WERI-Rb-1 (cell line): ENCODE results near the gene ZBTB48.

Source experiments
- DNase-seq: peaks from one replicate; pipeline ENCODE4 v3.0.0-alpha.2; 2020
- H3K27ac ChIP-seq: fragments of 250-450 bp; sonication (Bioruptor Pico); 2 replicates; pipeline ENCODE4 v1.5.1; 2020; ENCODE audit warnings: mild to moderate bottlenecking, moderate library complexity
- H3K27me3 ChIP-seq: fragments of 250-450 bp; sonication (Bioruptor Pico); 2 replicates; pipeline ENCODE4 v1.5.1; 2021; ENCODE audit warnings: mild to moderate bottlenecking, low read depth, moderate library complexity; ENCODE audit not compliant: insufficient read depth, severe bottlenecking
- H3K36me3 ChIP-seq: fragments of 250-450 bp; sonication (Bioruptor Pico); 2 replicates; pipeline ENCODE4 v1.5.1; 2020; ENCODE audit warnings: mild to moderate bottlenecking, moderate library complexity
- H3K4me3 ChIP-seq: 2 replicates; pipeline ENCODE4 v1.5.1; 2011; ENCODE audit warnings: low read depth, mild to moderate bottlenecking, control low read depth, low read length
- H3K9me3 ChIP-seq: fragments of 250-450 bp; sonication (Bioruptor Pico); 2 replicates; pipeline ENCODE4 v1.5.1; 2021; ENCODE audit warnings: mild to moderate bottlenecking, moderate library complexity; ENCODE audit not compliant: severe bottlenecking
- CTCF ChIP-seq: IDR thresholded peaks from 2 replicates; pipeline ENCODE4 v1.5.1; 2011; ENCODE audit warnings: low read depth, mild to moderate bottlenecking, control low read depth, inconsistent platforms, low read length

ZBTB48 gene

DNA sequence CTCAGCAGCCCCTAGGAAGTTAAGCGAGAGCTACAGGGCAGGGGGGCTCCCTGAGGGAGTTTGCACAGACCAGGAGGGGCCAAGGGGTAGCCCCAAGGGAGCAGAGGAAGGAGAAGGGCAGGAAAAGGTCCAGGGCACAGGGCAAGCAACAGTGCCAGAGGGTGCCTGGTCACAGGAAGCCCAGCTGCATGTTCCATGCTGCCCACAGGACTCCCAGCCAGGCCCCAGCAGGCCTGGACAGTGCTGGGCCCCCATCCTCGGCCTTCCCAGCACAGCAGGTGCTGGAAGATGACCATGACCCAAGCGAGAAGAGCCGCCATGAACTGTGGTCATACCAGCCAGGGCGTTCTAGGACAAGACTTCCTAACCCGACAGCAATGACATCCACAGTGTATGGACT lies 11.8 kb downstream of the ZBTB48 start:
- TF ChIP-seq CTCF, result no peak
- DNase-seq, result no peak
- peaks cover 89% of the 10 kb centered on the region for H3K36me3 ChIP-seq

DNA sequence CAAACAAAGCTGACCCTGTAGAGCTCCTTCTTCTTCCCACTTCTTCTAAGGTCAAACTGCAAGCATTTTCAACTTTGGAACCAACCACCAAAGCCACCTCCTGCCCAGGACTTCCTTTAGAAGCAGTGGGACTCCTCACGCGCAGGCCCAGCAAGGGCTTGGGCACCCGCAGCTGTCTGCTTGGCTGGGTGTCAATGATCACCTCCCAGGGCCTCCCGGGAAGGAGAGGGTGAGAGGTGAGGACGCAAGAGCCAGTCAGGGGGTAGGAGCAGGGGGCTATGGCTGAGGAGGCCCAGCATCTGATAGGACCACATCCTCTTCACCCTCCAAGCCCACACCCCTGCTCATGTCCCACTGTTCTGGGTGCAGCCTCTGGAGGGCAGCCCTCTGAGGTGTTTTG lies 12.6 kb downstream of the ZBTB48 start:
- no peak for TF ChIP-seq CTCF
- H3K27me3 ChIP-seq, result no peaks in the 10 kb centered on the region
- no peaks in the 10 kb centered on the region for H3K9me3 ChIP-seq
- DNase-seq, result no peak
- H3K36me3 ChIP-seq, result peaks cover 89% of the 10 kb centered on the region
- no peak overlapping the region for H3K4me3 ChIP-seq
- H3K27ac ChIP-seq, result peak overlapping the region; percentile 92

More for the DNA sequence above, 11.8 kb downstream of the ZBTB48 start:
- Histone ChIP-seq H3K9me3 (no peaks in the 10 kb centered on the region), H3K4me3 (no peak overlapping the region), H3K27ac (peak overlapping the region; percentile 92), H3K27me3 (no peaks in the 10 kb centered on the region)

- TF ChIP-seq CTCF, result no peak
- no peaks in the 10 kb centered on the region for H3K27me3 ChIP-seq
- no peak overlapping the region for H3K4me3 ChIP-seq
- DNase-seq, result no peak
- peak overlapping the region; percentile 92 for H3K27ac ChIP-seq
- peaks cover 89% of the 10 kb centered on the region for H3K36me3 ChIP-seq
- H3K9me3 ChIP-seq, result no peaks in the 10 kb centered on the region
Measured at GRCh38 chr1:6592865-6593593, 13.2 kb downstream of the ZBTB48 start.

GRCh38 chr1:6593810-6594209 lies 14.0 kb downstream of the ZBTB48 start:
- H3K36me3 ChIP-seq, result peaks cover 88% of the 10 kb centered on the region
- no peak for DNase-seq
- H3K4me3 ChIP-seq, result no peak overlapping the region
- no peak for TF ChIP-seq CTCF
- H3K27me3 ChIP-seq, result no peaks in the 10 kb centered on the region
- peak overlapping the region; percentile 92 for H3K27ac ChIP-seq
- no peaks in the 10 kb centered on the region for H3K9me3 ChIP-seq

DNA sequence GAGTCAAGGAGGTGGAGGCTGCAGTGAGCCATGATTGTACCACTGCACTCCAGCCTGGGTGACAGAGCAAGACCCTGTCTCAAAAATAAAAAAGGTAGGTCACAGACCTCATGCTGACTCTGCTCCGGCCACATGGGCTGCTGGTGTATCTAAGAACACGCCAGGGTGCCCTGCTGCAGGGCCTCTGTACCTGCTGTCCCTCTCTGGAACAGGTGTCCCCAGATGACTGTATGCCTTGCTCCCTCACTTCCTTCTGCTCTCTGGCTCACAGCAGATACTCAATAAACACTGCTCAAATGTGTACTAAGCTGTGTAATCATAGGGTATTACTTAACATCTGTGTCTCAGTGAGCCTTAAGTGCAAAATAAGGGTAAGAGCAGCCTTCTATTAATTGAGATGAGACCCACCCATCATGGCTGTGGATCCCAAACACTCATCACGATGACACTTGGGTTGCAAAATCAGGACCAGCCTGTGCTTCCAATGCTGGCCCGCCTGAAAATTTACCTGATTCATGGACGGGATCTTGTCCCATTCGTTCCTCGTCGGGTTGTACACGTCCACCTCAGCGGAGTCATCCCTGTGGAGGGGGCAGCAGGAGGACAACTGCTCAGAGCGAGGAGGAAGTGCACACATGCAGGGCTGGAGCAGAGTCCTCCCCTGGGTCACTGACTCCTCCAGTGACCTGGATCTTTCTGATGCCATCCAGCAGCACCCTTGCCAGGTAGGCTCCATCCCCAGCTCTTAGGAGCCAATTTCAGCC lies 15.4 kb downstream of the ZBTB48 start:
- no peak for TF ChIP-seq CTCF

More for the DNA sequence above, 15.4 kb downstream of the ZBTB48 start:
- peak overlapping the region; percentile 92 for H3K27ac ChIP-seq
- H3K27me3 ChIP-seq, result no peaks in the 10 kb centered on the region
- H3K36me3 ChIP-seq, result peaks cover 88% of the 10 kb centered on the region
- no peaks in the 10 kb centered on the region for H3K9me3 ChIP-seq
- DNase-seq, result peak; percentile 77
- no peak overlapping the region for H3K4me3 ChIP-seq
